Vagina (tissue), 2 donors: ENCODE data around the gene CNNM2.

Experiments
- CTCF ChIP-seq, 3 experiments: fragments of 450-650 bp in 2 of 3; fragments of 200-600 bp in 1 of 3; sonication (generic) in 1 of 3; IDR thresholded peaks; one replicate each; pipeline ENCODE4 v1.5.1; 2017 to 2019; ENCODE audit warnings: antibody characterized with exemption in 3 of 3, mild to moderate bottlenecking in 2 of 3, moderate library complexity in 2 of 3
- POLR2A ChIP-seq, 2 donors: fragments of 450-650 bp; IDR thresholded peaks; one replicate each; pipeline ENCODE4 v1.6.1; 2017; ENCODE audit warnings: antibody characterized with exemption in 2 of 2, mild to moderate bottlenecking in 2 of 2, moderate library complexity in 2 of 2
- POLR2AphosphoS5 ChIP-seq, 2 donors: sonication (generic); formaldehyde crosslinking; IDR thresholded peaks; one replicate each; pipeline ENCODE4 v1.9.0; 2017; ENCODE audit warnings: antibody characterized with exemption in 2 of 2, mild to moderate bottlenecking in 2 of 2, low read depth in 1 of 2; ENCODE audit not compliant: insufficient read depth in 1 of 2

GRCh38 chr10:102919246-102919959, 1.3 kb downstream of the CNNM2 start:
- TF ChIP-seq CTCF (IDR thresholded peaks at IDR 0.05) (no peak), POLR2A (IDR thresholded peaks at IDR 0.05) (no peak), POLR2AphosphoS5 (IDR thresholded peaks at IDR 0.05; ENCODE audit: insufficient read depth in 1 of 2, low read depth in 1 of 2) (no peak)
